ENCODE measurements around the gene SLC25A11. TPM values are rescaled to one million over a fixed set of nuclear protein-coding genes. Genes with fewer than 3 reads are reported as not detected.
"Not testable (repeated sequence)": the region's sequence is repeated elsewhere in the genome, so short reads cannot be mapped to it uniquely, and the experiment has no call there.

Gene SLC25A11
- total RNA-seq, 1 experiment from 2014 or later, result 71.5 TPM

- peak; percentile 93 for DNase-seq (ENCODE audit: low read depth)
Measured at GRCh38 chr17:4945176-4945943, 5.5 kb upstream of the SLC25A11 start.

- DNase-seq (ENCODE audit: low read depth), result no peak
Measured at GRCh38 chr17:4944554-4945175, 4.8 kb upstream of the SLC25A11 start.

- DNase-seq (ENCODE audit: low read depth), result no peak
Measured at GRCh38 chr17:4944163-4944553, 4.3 kb upstream of the SLC25A11 start.

DNA sequence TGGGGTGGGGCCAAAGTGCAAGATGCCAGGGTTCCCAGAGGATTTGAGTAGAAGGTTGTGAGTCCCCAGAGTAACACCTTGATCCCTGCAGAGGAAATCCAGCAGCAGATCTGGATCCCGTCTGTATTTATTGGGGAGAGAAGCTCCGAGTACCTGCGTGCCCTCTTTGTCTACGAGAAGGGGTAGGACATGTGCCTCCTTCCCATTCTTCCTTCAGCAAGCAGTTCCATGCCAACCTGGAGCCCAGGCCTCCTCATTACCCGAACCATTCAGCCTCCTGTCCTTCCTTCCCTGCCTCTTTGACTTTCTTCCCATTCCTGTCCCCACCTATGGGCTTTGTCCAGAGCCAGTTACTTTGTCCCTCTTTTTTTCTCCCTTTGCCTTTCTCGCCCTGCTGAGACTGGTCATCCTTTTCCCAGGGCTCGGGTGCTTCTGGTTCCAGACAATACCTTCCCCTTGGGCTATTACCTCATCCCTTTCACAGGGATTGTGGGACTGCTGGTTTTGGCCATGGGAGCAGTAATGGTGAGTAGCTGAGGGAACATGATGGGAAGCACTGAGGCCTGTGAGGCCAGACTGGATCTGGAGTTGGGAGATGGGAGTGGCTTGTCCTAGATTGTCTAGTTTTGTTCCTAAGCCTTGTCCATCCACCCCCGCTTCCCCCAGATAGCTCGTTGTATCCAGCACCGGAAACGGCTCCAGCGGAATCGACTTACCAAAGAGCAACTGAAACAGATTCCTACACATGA lies 3.1 kb upstream of the SLC25A11 start:
- no peak for DNase-seq (ENCODE audit: low read depth)

DNA sequence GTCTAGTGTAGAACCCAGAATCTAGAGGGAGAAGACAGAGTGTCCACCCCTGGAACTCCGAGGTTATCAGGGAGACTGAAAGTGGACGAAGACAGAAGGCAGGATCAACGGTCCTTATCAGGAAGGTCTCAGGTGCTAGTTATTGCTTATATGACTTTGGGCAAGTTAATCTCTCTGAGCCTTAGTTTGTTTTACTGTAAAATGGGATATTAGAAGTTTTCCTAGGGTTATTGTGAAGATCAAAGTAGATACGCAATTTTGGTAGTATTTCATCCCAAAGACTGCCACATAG lies 1.4 kb upstream of the SLC25A11 start:
- DNase-seq (ENCODE audit: low read depth), result no peak

GRCh38 chr17:4940555-4941318 lies 891 bp upstream of the SLC25A11 start:
- DNase-seq (ENCODE audit: low read depth), result no peak

DNA sequence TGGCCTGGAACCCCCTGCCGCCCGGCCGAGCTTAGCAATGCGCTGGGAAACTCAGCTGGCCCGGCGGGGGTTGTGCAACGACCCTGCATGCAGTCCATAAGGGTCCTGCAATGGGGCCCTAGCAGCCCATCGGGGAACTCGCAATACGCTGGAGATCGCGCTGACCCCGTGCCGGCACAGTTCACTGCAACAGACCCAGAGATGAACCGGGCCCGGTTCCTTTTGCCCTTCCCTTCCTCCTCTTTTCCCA lies 375 bp downstream of the SLC25A11 start:
- no peak for DNase-seq (ENCODE audit: low read depth)

DNA sequence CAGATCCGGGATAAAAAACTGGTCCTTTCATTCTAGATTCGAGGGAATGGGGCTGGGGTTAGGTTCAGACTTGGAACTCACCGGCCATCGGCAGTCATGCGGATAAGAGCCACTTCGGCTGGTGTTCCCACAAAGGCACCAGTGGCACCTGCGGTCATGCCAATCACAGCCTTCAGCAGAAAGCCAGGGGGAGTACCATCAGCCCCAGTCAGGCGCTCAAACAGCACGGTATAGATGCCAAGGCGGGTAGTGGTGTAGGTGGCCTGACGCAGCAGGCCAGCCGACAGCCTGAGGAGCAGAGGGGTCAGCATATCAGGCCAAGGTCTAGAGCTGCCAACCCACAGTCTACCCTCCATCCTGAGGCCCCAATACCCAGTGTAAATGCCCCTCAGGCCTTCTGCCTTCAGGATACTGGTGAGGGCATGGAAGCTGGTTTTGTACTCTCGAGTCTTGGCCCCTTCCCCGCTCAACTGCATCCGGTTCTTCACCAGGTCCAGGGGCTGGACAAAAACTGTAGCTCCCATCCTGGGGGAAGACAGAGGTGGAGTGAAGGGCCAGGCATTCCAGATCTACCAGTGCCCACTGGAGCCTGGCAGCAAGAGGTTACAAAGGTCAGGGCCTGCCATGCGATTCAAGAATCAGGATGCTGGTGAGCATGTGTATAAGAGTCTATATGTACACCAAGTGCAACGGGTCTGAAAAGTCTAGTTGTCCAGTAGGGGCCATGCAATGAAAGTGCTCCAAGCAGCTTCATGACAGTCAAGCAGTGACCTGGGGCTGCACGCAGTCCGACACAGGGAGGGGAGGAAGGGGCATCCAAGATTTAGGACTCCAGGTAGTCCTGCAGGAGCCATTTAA lies 929 bp downstream of the SLC25A11 start:
- DNase-seq (ENCODE audit: low read depth), result no peak

DNA sequence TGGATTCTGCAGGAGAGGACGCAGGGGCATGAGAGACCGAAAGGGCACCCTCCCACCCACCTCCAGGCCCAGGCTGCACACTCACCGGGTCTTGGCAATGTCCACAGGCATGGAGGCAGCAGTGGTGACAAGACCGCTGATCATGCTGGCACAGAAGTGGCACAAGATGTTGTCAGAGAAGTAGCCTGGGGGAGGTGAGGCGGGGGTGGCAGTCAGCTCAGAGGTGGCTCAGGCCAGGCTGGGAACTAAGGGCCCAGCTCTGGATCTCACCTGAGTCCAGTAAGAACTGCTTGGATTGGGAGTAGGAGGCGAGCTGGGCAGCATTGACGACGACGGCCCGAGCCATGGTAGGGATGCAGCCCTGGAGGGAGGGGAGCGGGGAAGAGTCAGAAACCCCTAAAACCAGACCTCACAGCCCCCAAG lies 1.8 kb downstream of the SLC25A11 start:
- DNase-seq (ENCODE audit: low read depth), result no peak

- DNase-seq (ENCODE audit: low read depth), result no peak
Measured at GRCh38 chr17:4937553-4937952, 2.3 kb downstream of the SLC25A11 start.

- DNase-seq (ENCODE audit: low read depth), result no peak
Measured at GRCh38 chr17:4936436-4936835, 3.4 kb downstream of the SLC25A11 start.

DNA sequence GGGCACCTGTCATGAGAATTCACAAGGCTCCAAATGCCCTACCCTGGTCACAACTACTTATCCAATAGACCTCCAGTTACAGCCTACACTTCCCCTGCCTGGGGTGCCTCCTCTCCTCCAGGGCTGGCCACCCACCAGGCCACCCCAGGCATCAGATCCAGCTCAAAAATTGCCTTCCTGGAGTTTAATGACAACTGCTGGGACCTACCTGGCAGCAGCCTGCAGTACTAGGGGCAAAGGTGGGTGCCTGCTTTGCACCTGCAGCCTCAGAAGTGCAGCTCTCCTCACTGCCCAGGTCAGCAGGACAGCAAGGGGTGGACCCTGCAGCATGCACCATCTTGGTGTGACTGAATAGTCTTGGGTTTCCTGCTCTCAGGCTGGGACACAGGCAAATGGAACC lies 4.2 kb downstream of the SLC25A11 start:
- no peak for DNase-seq (ENCODE audit: low read depth)

- DNase-seq (ENCODE audit: low read depth), result peak; percentile 78
Measured at GRCh38 chr17:4934173-4934979, 5.5 kb downstream of the SLC25A11 start.

- no peak for DNase-seq (ENCODE audit: low read depth)
Measured at GRCh38 chr17:4933646-4934045, 6.2 kb downstream of the SLC25A11 start.

GRCh38 chr17:4932756-4933155 lies 7.1 kb downstream of the SLC25A11 start:
- no peak for DNase-seq (ENCODE audit: low read depth)

DNA sequence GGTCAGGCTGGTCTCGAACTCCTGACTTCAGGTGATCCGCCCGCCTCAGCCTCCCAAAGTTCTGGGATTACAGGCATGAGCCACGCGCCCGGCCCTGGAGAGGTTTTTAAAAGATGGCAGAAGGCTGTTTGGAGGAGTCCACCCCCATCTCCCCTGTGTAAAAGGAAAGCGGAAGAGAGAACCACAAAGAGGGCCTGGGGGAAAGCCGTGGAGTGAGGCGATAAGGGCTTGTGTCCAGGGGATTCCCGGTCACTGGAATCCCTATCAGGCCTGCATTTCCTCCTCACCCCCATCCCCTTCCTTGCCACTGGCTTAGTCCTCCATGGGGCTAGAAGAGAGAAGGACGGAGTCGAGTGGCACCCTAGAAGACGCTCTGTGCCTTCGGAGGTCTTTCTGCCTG lies 7.9 kb downstream of the SLC25A11 start, which contains the start of gene GP1BA:
TSS of gene GP1BA (plus strand) at position 315 of the 400 bp plus-strand sequence. CDS start 328 bp downstream, outside the sequence.
- peak; percentile 60 for DNase-seq (ENCODE audit: low read depth)

DNA sequence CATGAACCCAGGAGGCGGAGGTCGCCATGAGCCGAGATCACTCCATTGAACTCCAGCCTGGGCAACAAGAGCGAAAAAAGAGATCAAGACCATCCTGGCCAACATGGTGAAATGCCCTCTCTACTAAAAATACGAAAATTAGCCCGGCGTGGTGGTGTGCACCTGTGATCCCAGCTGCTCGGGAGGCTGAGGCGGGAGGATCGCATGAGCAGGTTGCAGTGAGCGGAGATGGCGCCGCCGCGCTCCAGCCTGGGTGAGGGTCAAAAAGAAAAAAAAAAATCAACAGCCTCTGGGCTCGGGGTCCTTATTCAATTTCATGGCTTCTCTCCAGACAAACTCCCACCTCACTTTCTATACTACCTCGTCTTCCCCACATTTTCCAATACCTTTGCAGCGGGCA lies 11.0 kb downstream of the SLC25A11 start:
- no peak for DNase-seq (ENCODE audit: low read depth)

GRCh38 chr17:4926577-4927335 lies 13.1 kb downstream of the SLC25A11 start:
- DNase-seq (ENCODE audit: low read depth), result not testable (repeated sequence)

DNA sequence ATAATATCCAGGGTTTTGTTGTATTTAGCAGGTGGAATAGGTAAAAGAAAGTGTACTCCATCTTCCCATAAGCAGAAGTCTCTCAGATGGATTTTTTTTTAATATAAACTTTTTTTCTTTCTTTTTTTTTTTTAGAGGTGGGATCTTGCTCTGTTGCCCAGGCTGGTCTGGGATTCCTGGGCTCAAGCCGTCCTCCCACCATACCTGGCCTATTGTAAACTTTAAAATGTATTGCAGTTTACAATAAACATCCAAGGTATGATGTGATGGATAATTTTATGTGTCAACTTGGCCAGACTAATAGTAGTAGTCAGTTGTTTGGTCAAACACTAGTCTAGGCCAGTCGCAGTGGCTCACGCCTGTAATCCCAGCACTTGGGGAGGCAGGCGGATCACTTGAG lies 18.5 kb downstream of the SLC25A11 start:
- no peak for DNase-seq (ENCODE audit: low read depth)
